GM10847 (cell line): Measurements from ENCODE around the gene DHDH.

Experiments used
- POLR2A ChIP-seq: IDR thresholded peaks from 2 replicates; pipeline ENCODE4 v1.6.1; 2011; ENCODE audit not compliant: insufficient read length; ENCODE audit errors: extremely low read depth

DHDH gene

DNA sequence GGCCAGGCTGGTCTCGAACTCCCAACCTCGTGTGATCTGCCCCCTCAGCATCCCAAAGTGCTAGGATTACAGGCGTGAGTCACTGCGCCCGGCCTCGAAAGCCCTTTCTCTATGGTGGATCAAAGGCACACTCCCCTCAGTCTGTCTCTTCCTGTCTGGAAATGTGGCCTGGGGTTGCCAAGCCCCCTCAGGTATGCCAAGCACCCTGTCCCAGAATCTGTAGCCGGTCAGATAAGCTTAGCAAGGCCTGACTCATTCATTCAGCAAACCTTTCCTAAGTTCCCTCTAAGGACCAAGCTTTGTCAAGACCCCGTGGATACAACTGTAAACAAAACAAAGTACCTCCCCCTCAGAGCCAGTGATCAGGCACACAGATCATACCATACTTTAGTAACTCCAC, 19.3 kb upstream of the DHDH start:
- no peak for TF ChIP-seq POLR2A

DNA sequence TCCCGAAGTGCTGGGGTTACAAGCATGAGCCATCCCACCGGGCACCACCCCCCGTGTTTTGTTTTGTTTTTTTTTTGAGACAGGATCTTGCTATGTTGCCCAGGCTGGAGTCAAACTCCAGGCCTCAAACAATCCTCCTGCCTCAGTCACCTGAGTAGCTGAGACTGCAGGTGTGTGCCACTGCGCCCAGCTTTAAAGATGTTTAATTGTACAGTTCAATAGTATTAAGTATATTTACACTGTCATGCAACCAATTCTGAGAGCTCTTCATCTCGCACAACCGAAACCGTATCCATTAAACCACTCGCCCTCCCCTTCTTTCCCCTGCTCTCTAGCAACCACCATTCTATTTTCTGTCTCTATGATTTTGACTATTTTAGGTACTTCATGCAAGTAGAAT, 17.7 kb upstream of the DHDH start:
- TF ChIP-seq POLR2A, result no peak

DNA sequence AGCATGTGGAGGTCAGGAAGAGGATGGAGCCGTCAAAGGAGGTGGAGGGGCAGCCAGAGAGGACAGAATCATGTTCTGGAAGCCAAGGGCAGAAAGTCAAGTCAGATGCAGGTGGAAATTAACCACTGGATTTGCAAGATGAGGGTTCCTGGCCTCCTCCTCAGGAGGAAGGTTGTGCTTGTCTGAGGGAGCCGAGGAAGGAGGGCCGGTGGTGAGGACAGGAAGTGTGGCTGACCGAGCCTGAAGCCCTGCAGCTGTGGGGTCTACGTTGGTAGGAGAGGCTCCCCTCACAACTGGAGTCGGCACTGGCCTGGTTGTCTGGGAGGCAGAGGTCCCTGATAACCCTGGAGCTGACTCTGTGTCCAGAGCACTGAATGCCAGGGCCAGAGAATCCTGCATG, 15.4 kb upstream of the DHDH start:
- no peak for TF ChIP-seq POLR2A

DNA sequence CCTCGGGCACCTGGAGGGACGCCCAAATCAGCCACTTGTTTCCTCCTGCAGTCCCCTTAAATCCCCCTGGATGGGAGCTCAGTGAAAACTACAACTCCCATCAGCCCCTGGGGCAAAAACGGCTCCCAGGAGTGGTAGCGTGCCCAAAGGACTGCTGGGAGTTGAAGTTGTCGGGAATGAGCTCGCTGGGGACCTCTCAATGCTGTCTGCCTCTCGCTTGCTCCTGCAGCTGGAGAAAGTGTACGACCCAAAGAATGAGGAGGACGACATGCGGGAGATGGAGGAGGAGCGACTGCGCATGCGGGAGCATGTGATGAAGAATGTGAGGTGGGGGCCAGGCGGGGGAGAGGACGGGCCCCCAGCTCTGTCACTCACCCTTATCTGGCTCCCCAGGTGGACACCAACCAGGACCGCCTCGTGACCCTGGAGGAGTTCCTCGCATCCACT, 14.7 kb upstream of the DHDH start:
- no peak for TF ChIP-seq POLR2A

DNA sequence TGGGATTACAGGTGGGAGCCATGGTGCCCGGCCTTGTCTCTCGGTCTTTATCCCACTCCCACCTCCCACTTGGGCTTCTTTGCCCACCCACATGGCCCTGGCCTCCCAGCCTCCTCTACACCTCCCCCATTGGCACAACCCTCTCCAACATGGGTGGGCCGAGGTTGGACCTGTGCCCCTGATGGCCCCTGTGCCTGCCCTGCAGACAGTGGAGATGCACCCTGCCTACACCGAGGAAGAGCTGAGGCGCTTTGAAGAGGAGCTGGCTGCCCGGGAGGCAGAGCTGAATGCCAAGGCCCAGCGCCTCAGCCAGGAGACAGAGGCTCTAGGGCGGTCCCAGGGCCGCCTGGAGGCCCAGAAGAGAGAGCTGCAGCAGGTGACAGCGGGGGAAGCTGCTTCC, 12.6 kb upstream of the DHDH start:
- TF ChIP-seq POLR2A, result no peak

DNA sequence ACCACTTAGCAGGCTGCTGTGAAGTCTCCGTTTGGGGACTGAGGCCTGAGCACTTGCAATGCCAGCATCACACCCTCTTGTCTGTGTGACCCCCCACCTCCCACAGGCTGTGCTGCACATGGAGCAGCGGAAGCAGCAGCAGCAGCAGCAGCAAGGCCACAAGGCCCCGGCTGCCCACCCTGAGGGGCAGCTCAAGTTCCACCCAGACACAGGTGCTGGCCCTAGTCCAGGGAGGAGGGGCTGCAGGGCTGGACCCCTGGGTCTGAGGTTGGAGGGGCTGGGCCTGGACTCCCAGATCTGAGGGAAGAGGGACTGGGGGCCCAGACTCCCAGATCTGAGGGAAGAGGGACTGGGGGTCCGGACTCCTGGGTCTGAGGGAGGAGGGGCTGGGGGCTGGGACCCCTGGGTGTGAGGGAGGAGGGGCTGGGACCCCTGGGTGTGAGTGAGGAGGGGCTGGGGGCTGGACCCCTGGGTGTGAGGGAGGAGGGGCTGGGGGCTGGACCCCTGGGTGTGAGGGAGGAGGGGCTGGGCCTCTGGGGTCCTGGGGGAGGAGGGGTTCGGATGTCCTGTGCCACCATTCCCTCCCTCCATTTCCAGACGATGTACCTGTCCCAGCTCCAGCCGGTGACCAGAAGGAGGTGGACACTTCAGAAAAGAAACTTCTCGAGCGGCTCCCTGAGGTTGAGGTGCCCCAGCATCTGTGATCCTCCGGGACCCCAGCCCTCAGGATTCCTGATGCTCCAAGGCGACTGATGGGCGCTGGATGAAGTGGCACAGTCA, 11.6 kb upstream of the DHDH start:
- no peak for TF ChIP-seq POLR2A

DNA sequence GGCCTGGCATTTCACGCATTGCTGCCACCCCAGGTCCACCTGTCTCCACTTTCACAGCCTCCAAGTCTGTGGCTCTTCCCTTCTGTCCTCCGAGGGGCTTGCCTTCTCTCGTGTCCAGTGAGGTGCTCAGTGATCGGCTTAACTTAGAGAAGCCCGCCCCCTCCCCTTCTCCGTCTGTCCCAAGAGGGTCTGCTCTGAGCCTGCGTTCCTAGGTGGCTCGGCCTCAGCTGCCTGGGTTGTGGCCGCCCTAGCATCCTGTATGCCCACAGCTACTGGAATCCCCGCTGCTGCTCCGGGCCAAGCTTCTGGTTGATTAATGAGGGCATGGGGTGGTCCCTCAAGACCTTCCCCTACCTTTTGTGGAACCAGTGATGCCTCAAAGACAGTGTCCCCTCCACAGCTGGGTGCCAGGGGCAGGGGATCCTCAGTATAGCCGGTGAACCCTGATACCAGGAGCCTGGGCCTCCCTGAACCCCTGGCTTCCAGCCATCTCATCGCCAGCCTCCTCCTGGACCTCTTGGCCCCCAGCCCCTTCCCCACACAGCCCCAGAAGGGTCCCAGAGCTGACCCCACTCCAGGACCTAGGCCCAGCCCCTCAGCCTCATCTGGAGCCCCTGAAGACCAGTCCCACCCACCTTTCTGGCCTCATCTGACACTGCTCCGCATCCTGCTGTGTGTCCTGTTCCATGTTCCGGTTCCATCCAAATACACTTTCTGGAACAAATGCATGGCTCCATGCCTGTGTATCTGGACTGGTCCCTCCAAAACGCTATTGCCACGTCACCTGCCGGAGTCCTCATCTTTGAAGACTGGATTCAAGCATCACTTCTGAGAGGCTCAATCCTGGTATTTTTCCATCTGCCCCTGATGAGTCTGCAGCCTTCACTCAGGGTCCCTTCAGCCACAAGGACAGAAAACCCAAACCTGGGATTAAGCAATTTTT, 10.7 kb upstream of the DHDH start:
- no peak for TF ChIP-seq POLR2A

DNA sequence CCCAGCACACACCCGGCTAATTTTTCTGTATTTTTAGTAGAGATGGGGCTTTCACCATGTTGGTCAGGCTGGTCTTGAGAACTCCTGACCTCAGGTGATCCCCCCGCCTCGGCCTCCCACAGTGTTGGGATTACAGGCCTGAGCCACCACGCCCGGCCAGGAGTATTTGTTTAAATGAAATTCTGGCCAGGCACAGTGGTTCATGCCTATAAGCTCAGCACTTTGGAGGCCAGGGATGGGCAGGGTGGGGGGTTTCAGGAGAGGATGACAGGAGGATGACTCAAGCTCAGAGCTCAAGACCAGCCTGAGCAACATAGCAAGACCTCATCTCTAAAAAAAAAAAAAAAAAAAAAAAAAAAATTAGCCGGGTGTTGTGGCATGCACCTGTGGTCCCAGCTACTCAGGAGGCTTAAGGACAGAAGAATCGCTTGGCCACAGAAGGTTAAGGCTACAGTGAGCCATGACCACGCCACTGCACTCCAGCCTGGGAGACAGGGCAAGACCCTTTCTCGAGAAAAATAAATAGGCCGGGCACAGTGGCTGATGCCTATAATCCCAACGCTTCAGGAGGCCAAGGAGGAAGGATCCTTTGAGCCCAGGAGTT, 8.2 kb upstream of the DHDH start:
- no peak for TF ChIP-seq POLR2A

DNA sequence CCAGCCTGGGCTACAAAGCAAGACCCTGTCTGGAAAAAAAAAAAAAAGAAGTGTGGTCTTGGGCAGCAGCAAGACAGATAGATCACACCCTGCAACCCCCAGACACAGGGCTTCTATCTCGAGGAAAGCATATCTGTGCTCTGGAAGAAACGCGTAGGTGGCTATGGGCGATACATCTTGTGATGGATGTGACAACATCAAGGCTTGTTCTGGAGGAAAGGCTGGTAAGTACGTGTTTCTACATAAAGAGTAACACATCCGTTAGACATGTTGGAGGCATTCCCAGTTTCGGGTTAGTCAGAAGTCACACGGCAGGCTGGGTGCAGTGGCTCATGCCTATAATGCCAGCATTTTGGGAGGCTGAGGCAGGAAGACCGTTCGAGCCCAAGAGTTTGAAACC, 6.6 kb upstream of the DHDH start:
- no peak for TF ChIP-seq POLR2A

DNA sequence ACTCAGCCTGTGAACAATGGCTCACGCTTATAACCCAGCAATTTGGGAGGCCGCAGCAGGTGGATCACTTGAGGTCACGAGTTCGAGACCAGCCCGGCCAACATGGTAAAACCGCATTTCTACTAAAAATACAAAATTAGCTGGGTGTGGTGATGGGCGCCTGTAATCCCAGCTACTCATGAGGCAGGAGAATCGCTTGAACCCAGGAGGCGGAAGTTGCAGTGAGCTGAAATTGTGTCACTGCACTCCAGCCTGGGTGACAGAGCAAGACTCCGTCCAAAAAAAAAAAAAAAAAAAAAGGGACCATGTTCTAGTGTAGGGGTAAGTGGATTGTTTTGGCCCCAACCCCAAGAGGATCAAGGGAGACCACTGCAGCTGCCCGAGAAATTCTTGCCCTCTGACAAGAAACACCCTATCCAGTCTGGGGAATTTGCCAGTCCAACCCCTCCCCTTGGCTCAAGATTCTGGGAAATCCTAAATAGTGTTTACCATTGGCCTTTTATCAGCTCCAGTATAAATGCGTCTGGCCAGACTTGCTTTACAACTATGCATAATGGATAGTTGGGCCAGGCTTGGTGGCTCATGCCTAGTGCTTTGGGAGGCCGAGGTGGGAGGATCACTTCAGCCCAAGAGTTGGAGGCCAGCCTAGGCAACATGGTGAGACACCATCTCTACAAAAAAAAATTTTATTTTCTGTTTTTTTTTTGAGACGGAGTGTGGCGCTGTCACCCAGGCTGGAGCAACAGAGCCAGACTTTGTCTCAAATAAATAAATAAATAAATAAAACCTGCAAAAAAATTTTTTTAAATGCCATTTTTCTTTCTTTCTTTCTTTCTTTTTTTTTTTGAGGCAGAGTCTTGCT, 5.1 kb upstream of the DHDH start:
- no peak for TF ChIP-seq POLR2A

DNA sequence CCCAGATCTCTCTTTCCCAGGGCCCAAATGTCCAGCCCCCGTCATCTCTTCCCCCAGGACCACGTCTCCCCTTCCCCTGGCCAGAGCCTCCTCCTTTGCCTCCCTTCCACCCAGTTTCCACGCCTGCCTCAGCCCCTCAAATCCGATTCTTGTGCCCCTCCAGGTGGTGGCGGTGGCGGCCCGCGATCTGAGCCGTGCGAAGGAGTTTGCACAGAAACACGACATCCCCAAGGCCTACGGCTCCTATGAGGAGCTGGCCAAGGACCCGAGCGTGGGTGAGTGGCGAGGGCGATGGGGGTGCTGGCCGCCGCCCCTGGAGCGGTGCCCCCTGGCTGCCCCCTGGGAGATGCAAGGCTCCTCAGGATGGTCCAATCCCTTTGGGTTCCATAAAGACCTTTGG, 1.3 kb downstream of the DHDH start:
- TF ChIP-seq POLR2A, result no peak

DNA sequence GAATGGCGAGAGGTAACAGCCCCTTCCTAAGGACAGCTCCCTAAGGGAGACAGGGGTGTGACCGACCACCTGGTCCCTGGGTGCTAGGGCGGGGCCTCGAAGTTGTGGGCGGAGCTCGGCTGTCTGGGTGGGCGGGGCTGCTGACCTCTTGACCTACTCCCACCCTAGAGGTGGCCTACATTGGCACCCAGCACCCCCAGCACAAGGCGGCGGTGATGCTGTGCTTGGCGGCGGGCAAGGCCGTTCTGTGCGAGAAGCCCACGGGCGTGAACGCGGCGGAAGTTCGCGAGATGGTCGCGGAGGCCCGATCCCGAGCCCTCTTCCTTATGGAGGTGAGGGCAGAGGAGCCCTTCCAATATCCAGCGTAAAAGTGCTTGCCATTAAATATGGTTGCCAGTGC, 2.4 kb downstream of the DHDH start:
- TF ChIP-seq POLR2A, result no peak

DNA sequence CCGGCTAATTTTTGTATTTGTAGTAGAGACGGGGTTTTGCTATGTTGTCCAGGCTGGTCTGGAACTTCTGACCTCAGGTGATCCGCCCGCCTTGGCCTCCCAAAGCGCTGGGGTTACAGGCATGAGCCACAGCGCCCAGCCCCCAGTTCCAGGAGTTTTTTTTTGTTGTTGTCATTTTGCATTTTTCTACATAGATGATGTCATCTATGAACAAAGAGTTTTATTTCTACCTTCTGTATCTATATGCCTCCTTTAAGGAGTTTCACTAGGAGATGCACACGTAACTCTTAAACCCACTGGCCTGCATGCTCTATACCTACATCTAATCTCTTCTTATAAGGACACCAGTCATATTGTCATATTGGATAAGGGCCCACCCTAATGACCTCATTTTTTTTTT, 4.8 kb downstream of the DHDH start:
- TF ChIP-seq POLR2A, result no peak

DNA sequence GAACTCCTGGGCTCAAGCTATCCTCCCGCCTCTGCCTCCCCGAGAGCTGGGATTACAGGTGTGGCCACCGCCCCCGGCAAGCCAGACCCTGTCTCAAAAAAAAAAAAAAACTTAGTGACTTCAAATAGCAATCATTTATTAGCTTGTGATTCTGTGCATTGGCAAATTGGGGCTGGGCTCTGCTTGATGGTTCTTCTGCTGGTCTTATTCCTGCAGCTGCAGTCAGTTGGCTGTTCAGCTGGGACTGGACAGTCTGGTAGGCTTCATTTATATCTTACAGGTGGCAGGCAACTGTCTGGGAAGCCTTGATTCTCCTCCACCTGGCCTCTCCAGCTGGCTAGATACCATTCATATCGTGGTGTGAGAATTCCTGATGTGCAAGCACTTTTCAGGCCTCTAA, 7.4 kb downstream of the DHDH start:
- TF ChIP-seq POLR2A, result no peak

DNA sequence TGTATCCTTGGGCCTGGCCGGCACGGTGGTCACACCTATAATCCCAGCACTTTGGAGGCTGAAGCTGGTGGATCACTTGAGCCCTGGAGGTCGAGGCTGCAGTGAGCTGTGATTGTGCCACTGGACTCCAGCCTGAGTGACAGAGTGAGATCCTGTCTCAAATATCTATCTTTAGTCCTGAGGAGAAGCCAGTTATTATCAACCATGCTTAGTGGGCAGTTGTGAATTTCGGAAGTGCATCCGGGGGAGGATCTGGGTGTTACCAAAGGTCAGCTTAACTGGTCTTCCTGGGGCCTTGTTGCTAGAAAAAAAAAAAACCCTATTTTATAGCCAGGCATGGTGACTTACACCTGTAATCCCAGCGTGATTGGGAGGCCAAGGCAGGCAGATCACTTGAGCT, 9.6 kb downstream of the DHDH start:
- no peak for TF ChIP-seq POLR2A
